NCI-H2227 treated with DMSO at 0.1 percent for 48 hours (cell line): ENCODE data around the gene PDXDC1.
"Not testable (repeated sequence)": the region's sequence is repeated elsewhere in the genome, so short reads cannot be mapped to it uniquely, and the experiment has no call there.

ENCODE experiments used
- DNase-seq: peaks from one replicate; lab custom pipeline; 2025; lab: John Stamatoyannopoulos, UW

The PDXDC1 gene

DNA sequence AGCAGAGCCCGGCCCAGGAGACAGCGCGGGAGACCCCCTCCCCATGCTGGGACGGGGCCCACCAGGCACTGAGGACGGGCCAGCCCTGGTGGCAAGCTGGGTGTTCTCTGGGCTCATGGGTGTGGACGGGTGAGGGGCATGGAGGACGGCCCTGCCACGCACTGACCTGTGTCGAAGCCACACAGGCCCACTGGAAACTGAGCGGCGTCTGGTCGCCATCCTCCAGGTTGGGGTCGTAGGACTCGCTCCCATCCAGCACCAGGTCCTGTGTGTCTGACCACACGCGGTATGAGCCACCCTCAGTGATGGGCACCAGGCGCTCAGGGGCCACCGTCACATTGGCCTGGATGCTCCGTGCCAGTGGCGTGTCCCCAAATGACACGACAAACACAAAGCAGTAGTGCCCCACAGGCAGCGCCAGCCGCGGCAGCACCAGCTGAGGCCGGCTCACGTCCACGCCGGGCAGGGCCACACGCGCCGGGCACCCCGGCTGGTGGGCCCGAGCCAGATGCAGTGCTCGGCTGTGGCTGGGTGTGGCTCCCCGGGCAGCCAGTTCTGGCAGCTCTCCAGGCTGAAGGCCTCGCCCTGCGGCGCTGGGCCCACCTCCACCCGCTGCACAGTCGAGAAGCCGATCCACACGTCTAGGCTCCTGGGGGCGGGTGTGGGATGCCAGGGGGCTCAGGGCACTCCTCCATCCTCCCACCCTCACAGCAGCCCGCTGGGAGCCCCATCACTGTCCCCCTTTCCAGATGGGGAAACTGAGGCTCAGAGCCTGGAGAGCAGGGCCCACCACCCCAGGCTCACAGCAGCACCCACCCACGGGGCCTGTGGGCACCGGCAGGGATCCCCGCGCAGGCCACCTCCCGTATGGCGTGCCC lies 160.9 kb downstream of the PDXDC1 start:
- not testable (repeated sequence) for DNase-seq

DNA sequence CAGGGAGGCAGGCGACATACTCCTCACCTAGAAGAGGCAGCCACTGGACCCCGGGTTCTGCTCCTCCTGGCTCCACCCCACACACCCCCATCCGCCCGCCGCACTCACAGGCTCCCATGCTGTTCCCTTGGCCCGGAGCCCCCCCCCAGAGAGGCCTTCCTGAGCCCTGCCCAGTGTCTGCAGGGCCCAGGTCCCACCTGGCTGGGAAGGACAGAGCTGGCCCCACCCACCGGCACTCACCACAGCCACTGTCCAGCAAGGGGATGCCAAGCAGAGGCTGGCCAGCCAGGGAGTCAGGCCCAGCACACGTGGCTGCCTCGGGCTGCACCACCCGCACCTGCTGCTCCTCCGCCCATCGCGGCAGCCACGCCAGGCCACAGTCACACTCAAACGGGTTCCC lies 162.7 kb downstream of the PDXDC1 start:
- not testable (repeated sequence) for DNase-seq

DNA sequence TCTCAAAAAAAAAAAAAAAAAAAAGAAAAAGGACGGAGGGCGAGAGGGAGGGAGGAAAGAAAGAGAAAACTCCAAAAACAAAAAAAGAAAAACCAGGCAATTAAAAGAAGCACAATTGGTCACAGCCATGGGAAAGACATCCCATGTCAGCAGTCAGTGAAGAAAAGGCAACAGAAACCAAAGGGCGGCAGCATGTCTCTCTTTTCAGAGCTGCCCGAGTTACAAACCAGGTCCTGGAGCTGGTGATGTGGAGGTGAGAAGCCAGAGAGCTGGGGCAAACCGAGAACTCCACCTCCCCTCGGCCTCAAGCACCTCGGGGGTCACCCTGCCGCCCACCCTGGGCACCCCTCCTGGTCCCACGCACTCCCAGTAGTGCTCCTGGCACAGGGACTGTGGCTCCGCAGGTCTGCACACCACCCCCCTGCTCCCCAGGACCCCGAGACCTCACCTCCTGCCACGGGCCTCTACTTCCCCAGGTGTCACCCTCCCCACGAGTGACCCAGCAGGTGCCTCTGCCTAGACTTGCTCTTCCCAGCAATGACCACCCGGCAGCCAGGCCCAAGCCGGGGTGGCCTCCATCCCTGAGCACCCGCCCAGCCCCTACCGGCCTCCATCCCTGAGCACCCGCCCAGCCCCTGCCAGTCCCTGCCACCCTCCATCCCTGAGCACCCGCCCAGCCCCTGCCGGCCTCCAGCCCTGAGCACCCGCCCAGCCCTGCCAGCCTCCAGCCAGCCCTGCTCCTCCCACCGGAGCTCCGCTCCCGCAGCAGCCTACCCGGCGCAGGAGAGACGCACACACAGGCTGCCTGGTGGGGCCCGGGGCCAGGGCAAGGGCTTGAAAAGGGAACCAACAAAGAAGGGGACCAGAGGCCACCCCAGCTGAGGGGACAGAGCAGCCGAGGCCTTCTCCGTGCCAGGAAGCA lies 165.9 kb downstream of the PDXDC1 start:
- DNase-seq, result not testable (repeated sequence)

DNA sequence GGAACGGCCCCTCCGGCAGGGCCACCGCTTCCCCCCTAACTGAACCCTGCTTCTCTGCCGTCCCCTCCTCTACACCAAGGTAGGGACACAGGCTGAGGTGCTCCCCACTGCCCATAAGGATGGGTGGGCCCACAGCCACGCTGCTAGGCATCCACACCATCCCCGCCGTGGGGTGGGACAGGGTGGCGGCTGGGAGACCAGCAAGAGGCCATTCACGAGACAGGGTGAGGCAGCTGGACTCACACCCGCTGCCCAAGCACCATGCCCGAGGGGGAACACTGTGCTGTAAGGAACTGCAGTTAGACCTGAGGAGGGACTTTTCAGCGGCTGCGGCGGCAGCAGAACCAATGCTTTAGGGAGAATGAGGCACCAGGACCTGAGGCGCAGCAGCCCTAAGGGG lies 166.8 kb downstream of the PDXDC1 start:
- no peak for DNase-seq

DNA sequence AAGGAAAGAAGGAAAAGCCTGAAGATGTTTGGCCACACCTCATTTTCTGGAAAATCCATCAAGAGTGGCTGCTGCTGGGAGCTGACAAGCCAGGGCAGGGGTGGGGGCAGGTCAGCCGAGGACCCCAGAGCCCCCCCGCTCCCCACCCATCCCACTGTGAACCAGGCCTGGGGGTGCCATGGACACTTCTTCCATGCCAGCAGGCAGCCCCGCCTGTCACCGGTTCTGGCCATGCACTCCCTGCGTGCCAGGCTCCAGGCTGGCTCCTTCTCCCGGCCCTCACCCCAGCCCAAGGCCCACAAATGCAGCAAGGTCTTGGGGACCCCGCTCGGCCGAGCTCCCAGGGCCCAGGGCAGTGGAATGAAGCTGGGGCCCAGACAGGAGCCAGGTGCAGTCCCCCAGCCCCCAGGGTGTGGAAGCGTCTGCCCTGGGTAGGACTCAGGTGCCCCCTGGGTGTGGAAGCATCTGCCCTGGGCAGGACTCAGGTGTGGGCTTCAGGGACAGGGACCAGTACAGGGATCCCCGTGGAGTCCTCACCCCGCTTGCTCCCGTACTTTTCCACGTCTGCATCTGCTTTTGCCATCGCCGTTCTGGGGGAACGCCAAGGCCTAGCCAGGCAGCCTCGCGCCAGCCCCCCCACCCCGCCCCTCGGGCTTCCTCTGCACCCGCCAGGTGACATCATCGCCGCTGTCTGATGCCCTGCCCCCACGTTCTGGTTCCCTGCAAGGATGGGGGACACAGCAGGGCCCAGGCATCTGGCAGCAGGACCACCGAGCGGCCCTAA lies 167.5 kb downstream of the PDXDC1 start:
- not testable (repeated sequence) for DNase-seq

GRCh38 chr16:15142891-15143600 lies 168.2 kb downstream of the PDXDC1 start:
- DNase-seq, result not testable (repeated sequence)

- not testable (repeated sequence) for DNase-seq
Measured at GRCh38 chr16:15143601-15144091, 168.8 kb downstream of the PDXDC1 start.

DNA sequence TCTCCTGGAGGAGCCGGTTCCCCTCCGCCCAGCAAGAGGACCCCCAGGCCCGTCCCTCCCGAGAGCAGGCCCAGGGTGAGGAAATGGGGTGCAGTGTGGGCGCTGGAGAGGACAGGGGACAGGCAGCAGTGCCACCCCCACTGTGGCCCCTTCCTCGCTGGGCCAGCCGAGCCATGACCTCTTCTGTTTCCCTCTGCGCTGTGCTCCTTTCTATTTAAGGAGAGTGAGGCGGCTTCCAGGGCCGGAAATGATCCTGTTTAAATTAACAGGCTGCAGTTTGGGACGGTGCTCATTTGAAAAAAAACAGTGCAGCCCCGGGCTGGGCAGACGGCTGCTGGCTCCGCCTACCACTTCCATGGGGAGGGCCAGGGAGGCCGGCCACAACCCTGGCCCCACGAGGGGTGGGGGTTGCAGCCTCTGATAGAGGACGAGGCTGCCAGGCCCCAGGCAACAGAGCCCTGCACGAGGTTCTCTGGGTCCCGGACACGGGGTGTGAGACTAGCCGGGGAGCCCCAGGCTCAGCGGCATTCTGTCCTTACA lies 169.3 kb downstream of the PDXDC1 start:
- not testable (repeated sequence) for DNase-seq

- not testable (repeated sequence) for DNase-seq
Measured at GRCh38 chr16:15144781-15145417, 170.1 kb downstream of the PDXDC1 start.

- not testable (repeated sequence) for DNase-seq
Measured at GRCh38 chr16:15145418-15146263, 170.8 kb downstream of the PDXDC1 start.

DNA sequence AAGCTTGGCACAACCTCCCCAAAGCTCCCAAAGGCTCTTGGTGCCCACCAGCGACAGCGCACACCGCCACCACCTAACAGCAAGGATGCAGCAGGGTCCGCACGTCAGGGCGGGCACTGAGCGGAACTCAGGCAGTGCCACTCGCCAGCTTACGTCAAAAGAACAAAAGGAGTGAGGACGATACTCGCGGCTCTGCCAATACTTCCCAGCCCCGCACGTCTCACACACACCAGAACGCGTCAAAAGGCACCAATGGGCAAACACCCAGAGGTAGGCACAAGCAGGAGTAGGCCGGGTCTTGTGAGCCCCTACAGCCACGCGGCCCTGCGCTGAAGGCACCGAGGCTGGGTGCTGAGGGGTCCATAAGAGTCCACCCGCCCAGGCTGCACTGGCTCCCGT lies 171.4 kb downstream of the PDXDC1 start:
- not testable (repeated sequence) for DNase-seq

DNA sequence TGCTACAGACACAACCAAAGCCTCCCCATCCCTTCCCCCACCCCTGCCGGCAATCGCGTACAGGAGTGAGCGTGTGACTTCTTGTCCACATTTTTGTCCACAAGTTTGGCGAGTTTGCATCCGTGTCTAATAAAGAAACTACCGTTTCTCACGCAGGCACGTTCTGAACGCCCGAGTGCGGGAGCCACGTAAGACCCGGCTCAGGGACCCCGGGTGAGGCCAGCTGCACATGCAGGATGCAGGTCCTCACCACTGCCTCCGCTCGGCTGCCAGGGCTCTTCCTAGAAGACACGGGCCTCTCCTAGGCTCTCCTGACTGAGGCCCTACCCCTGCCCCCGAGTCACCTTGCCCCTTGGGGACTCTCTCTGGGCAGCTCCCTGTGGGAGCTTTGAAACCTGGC lies 174.0 kb downstream of the PDXDC1 start:
- not testable (repeated sequence) for DNase-seq

DNA sequence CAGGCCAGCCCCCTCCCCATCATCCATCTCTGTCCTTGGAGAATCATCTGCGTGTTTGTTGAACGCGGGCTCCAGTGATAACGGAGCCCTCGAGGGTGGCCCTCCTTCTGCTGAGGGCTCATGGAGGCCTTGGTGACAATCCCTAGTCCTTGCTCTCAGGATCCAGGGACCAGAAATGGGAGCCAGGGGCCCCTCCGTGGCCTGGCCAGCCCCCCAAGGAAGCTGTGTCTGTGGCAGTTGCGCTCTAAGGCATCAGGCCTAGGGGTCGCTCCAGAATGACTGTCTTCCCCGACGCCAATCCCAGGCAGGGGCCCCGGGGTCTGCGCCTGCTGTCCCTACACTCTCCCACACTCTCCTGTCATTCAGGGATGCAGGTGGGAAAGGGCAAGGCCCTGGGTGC lies 174.4 kb downstream of the PDXDC1 start:
- DNase-seq, result not testable (repeated sequence)

- DNase-seq, result not testable (repeated sequence)
Measured at GRCh38 chr16:15154005-15154404, 179.2 kb downstream of the PDXDC1 start.

- peak; percentile 80 for DNase-seq
Measured at GRCh38 chr16:15154650-15155562, 180.1 kb downstream of the PDXDC1 start.

- not testable (repeated sequence) for DNase-seq
Measured at GRCh38 chr16:15157644-15158043, 182.8 kb downstream of the PDXDC1 start.

DNA sequence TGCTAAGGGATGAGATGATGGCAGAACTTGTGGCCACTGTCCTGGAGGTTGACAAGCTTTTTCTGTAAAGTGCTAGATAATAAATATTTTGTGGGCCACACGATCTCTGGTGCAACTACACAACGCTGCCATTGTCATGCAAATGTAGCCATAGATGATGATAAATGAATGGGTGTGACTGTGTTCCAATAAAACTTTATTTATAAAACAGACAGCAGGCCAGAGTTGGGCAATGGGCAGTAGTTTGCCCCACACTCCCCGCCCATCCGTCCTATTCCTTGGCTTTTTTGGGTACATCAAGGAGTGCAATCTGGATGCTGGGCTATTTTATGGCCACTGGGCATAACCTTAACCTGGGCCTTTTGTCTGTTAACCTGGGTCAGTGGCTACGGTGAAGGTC lies 184.8 kb downstream of the PDXDC1 start:
- DNase-seq, result not testable (repeated sequence)

- DNase-seq, result not testable (repeated sequence)
Measured at GRCh38 chr16:15160571-15160970, 185.7 kb downstream of the PDXDC1 start.
